T-cell (primary cell): Measurements from ENCODE around the gene AP3B2. TPM values are rescaled to one million over a fixed set of nuclear protein-coding genes. Genes with fewer than 3 reads are reported as not detected.

ENCODE experiments used
- ATAC-seq, 4 experiments: fragments of 200-7000 bp in 3 of 4; fragments of 150-1000 bp in 1 of 4; cut with Tn5 transposase; replicated peaks in 1 of 4; 1 replicate in 3 of 4; 2 replicates in 1 of 4; pipeline ENCODE4 v1.10.0; 2021; ENCODE audit warnings: moderate library complexity in 3 of 4, mild to moderate bottlenecking in 2 of 4, moderate number of reproducible peaks in 1 of 4
- CTCF ChIA-PET, 2 donors: fragments of 300-600 bp; sonication (Branson Sonifier 250); formaldehyde crosslinking; loops; one replicate each; lab custom pipeline; 2022; ENCODE audit warnings: antibody characterized with exemption in 2 of 2; lab: Charles Lee
- POLR2A ChIA-PET, 2 donors: fragments of 300-600 bp; sonication (Branson Sonifier 250); formaldehyde crosslinking; loops; one replicate each; lab custom pipeline; 2022; ENCODE audit warnings: antibody characterized with exemption in 2 of 2; lab: Charles Lee
- DNase-seq, 35 experiments: peaks; one replicate each; pipeline versions ENCODE4 v3.0.0 to v3.0.0-alpha.2; 2013 to 2023
- H3K27ac ChIP-seq: one replicate; pipeline ENCODE4 v1.5.1; 2013; ENCODE audit warnings: low read length
- H3K27me3 ChIP-seq, 2 experiments: replicated peaks in 1 of 2; 1 replicate in 1 of 2; 2 replicates in 1 of 2; pipeline versions ENCODE4 v1.6.1 to v1.7.0; 2013; ENCODE audit warnings: low read length in 1 of 2, mixed read lengths in 1 of 2; ENCODE audit not compliant: control insufficient read depth in 2 of 2, insufficient read depth in 2 of 2; ENCODE audit errors: extremely low read depth in 1 of 2
- H3K36me3 ChIP-seq, 2 donors: 1 replicate in 1 of 2; 2 replicates in 1 of 2; pipeline versions ENCODE4 v1.6.1 to v1.7.0; 2013; ENCODE audit warnings: low read length in 1 of 2; ENCODE audit not compliant: control insufficient read depth in 2 of 2, insufficient read depth in 1 of 2; ENCODE audit errors: extremely low read depth in 1 of 2
- H3K4me1 ChIP-seq, 2 experiments: 1 replicate in 1 of 2; 2 replicates in 1 of 2; pipeline versions ENCODE4 v1.6.1 to v1.7.0; 2013; ENCODE audit warnings: low read length in 2 of 2, mixed read lengths in 1 of 2; ENCODE audit not compliant: insufficient read depth in 2 of 2, control insufficient read depth in 1 of 2; ENCODE audit errors: extremely low read depth in 1 of 2
- H3K4me3 ChIP-seq, 2 donors: 1 replicate in 1 of 2; 2 replicates in 1 of 2; pipeline versions ENCODE4 v1.5.1 to v1.7.0; 2013; ENCODE audit warnings: mild to moderate bottlenecking in 2 of 2, low read length in 1 of 2, moderate library complexity in 1 of 2; ENCODE audit not compliant: control insufficient read depth in 1 of 2; ENCODE audit errors: extremely low read depth in 1 of 2
- H3K9me3 ChIP-seq: 2 replicates; pipeline ENCODE4 v1.7.0; 2013
- H3K27ac Mint-ChIP-seq, 2 donors: one replicate each; pipeline ENCODE4 v1.8.0; 2020 to 2021; ENCODE audit warnings: mild to moderate bottlenecking in 2 of 2, mixed read lengths in 2 of 2
- H3K27me3 Mint-ChIP-seq, 2 donors: one replicate each; pipeline ENCODE4 v1.8.0; 2021 to 2022; ENCODE audit warnings: mixed read lengths in 2 of 2
- H3K36me3 Mint-ChIP-seq: one replicate; pipeline ENCODE4 v1.8.0; 2021; ENCODE audit warnings: mixed read lengths
- H3K4me1 Mint-ChIP-seq, 3 donors: one replicate each; pipeline ENCODE4 v1.8.0; 2020 to 2022; ENCODE audit warnings: mixed read lengths in 3 of 3, mild to moderate bottlenecking in 1 of 3
- H3K4me3 Mint-ChIP-seq, 3 donors: one replicate each; pipeline ENCODE4 v1.8.0; 2020 to 2022; ENCODE audit warnings: mild to moderate bottlenecking in 3 of 3, mixed read lengths in 3 of 3, moderate library complexity in 3 of 3
- H3K9me3 Mint-ChIP-seq, 3 donors: one replicate each; pipeline ENCODE4 v1.8.0; 2020 to 2022; ENCODE audit warnings: mixed read lengths in 3 of 3
- WGBS: methylation state at CpG from one replicate; pipeline ENCODE4 v1.1.5; 2013; ENCODE audit warnings: missing lambda C conversion rate; ENCODE audit not compliant: insufficient coverage; 5-methylcytosine and 5-hydroxymethylcytosine counted together
- total RNA-seq, 35 experiments: library from RNA in 6 of 35; stranded (reverse) in 6 of 35; fragments of 120-200 nt in 1 of 35; gene quantifications; one replicate each; pipeline versions ENCODE4 v1.2.1 to v1.2.4 and lab custom pipeline; 2013 to 2026

AP3B2 gene
- total RNA-seq, 5 donors from 2014 or later (not counting 1 experiment from before 2014, with no cell fraction given): 0.23 to 5.8 (median 0.76) TPM

- Mint-ChIP-seq H3K27me3 (peaks cover 0 to 4% of the 10 kb centered on the region in 2 donors), H3K27ac (no peak overlapping the region), H3K36me3 (no peaks in the 10 kb centered on the region), H3K4me3 (no peak overlapping the region), H3K9me3 (no peaks in the 10 kb centered on the region), H3K4me1 (no peaks in the 10 kb centered on the region)
- H3K27me3 ChIP-seq: peaks cover 0 to 2% of the 10 kb centered on the region in 2 experiments
- POLR2A ChIA-PET: no interaction called here
- H3K4me1 ChIP-seq: no peaks in the 10 kb centered on the region
- DNase-seq: no peak
- no peaks in the 10 kb centered on the region for H3K9me3 ChIP-seq
- ATAC-seq: no peak
- WGBS: 84% methylated on average over 2 of the region's 4 CpGs
- CTCF ChIA-PET: no interaction called here
- no peaks in the 10 kb centered on the region for H3K36me3 ChIP-seq
- no peak overlapping the region for H3K27ac ChIP-seq
- H3K4me3 ChIP-seq: no peak overlapping the region
These were observed 84.5 kb downstream of the AP3B2 start for GRCh38 chr15:82625136-82625535.

GRCh38 chr15:82624438-82624837 is 85.2 kb downstream of the AP3B2 start:
- no peaks in the 10 kb centered on the region for H3K36me3 ChIP-seq
- H3K9me3 ChIP-seq: no peaks in the 10 kb centered on the region
- 100% methylated on average over 1 of the region's 3 CpGs for whole genome bisulfite sequencing
- DNase-seq (no peak), ATAC-seq (no peak)
- H3K4me1 ChIP-seq: no peaks in the 10 kb centered on the region
- H3K27me3 Mint-ChIP-seq: peaks cover 0 to 4% of the 10 kb centered on the region in 2 donors
- no peak overlapping the region for H3K27ac ChIP-seq
- no peaks in the 10 kb centered on the region for H3K9me3 Mint-ChIP-seq
- H3K27ac Mint-ChIP-seq: no peak overlapping the region
- no peaks in the 10 kb centered on the region for H3K36me3 Mint-ChIP-seq
- no peaks in the 10 kb centered on the region for H3K4me1 Mint-ChIP-seq
- POLR2A ChIA-PET: no interaction called here
- CTCF ChIA-PET: no interaction called here
- H3K4me3 Mint-ChIP-seq: no peak overlapping the region
- H3K4me3 ChIP-seq: no peak overlapping the region
- peaks cover 0 to 2% of the 10 kb centered on the region in 2 experiments for H3K27me3 ChIP-seq

- 33% methylated on average over 1 of the region's 2 CpGs for WGBS
- Mint-ChIP-seq H3K4me1 (no peaks in the 10 kb centered on the region), H3K27ac (no peak overlapping the region), H3K36me3 (no peaks in the 10 kb centered on the region), H3K9me3 (no peaks in the 10 kb centered on the region), H3K4me3 (no peak overlapping the region), H3K27me3 (peaks cover 0 to 4% of the 10 kb centered on the region in 2 donors)
- ChIA-PET POLR2A (no interaction called here), CTCF (no interaction called here)
- H3K27me3 ChIP-seq: peaks cover 0 to 2% of the 10 kb centered on the region in 2 experiments
- no peak overlapping the region for H3K27ac ChIP-seq
- ATAC-seq (no peak), DNase-seq (no peak)
- no peaks in the 10 kb centered on the region for H3K36me3 ChIP-seq
- H3K4me1 ChIP-seq: no peaks in the 10 kb centered on the region
- H3K4me3 ChIP-seq: no peak overlapping the region
- no peaks in the 10 kb centered on the region for H3K9me3 ChIP-seq
These were observed 85.7 kb downstream of the AP3B2 start for GRCh38 chr15:82624008-82624407.

GRCh38 chr15:82621970-82622369 is 87.7 kb downstream of the AP3B2 start:
- no peaks in the 10 kb centered on the region for H3K9me3 Mint-ChIP-seq
- Histone ChIP-seq H3K27me3 (peaks cover 0 to 3% of the 10 kb centered on the region in 2 experiments), H3K4me3 (no peak overlapping the region), H3K4me1 (no peaks in the 10 kb centered on the region), H3K9me3 (no peaks in the 10 kb centered on the region), H3K27ac (no peak overlapping the region), H3K36me3 (no peaks in the 10 kb centered on the region)
- POLR2A ChIA-PET: interaction anchor here (0.6 to 0.7 kb wide), 2 partner anchors 12 to 512 kb away, joined by 4 to 6 read pairs; no protein-coding TSS in a partner anchor
- no CpG with 5 or more reads among the region's 1 CpG for WGBS
- H3K27ac Mint-ChIP-seq: no peak overlapping the region
- H3K27me3 Mint-ChIP-seq: peaks cover 0 to 7% of the 10 kb centered on the region in 2 donors
- no peaks in the 10 kb centered on the region for H3K36me3 Mint-ChIP-seq
- CTCF ChIA-PET: interaction anchor here in 1 of 2 donors (0.6 kb wide), 1 partner anchor 49 kb away, joined by 3 read pairs; no protein-coding TSS in a partner anchor
- no peak overlapping the region for H3K4me3 Mint-ChIP-seq
- H3K4me1 Mint-ChIP-seq: no peaks in the 10 kb centered on the region
- ATAC-seq (no peak), DNase-seq (no peak)

- 73% methylated on average over 10 of the region's 12 CpGs for WGBS
- H3K9me3 ChIP-seq: no peaks in the 10 kb centered on the region
- ATAC-seq: no peak
- Mint-ChIP-seq H3K4me1 (no peaks in the 10 kb centered on the region), H3K4me3 (no peak overlapping the region), H3K27ac (no peak overlapping the region), H3K36me3 (no peaks in the 10 kb centered on the region), H3K9me3 (no peaks in the 10 kb centered on the region), H3K27me3 (peaks cover 7 to 12% of the 10 kb centered on the region in 2 donors)
- no peaks in the 10 kb centered on the region for H3K36me3 ChIP-seq
- CTCF ChIA-PET: no interaction called here
- H3K27ac ChIP-seq: no peak overlapping the region
- no peak for DNase-seq
- POLR2A ChIA-PET: no interaction called here
- H3K27me3 ChIP-seq: peaks cover 2 to 5% of the 10 kb centered on the region in 2 experiments
- no peaks in the 10 kb centered on the region for H3K4me1 ChIP-seq
- H3K4me3 ChIP-seq: no peak overlapping the region
These were observed 95.9 kb downstream of the AP3B2 start for GRCh38 chr15:82613747-82614146.

GRCh38 chr15:82611348-82611747 is 98.3 kb downstream of the AP3B2 start:
- Histone ChIP-seq H3K27me3 (peaks cover 0 to 6% of the 10 kb centered on the region in 2 experiments), H3K9me3 (no peaks in the 10 kb centered on the region), H3K4me1 (no peaks in the 10 kb centered on the region), H3K4me3 (no peak overlapping the region), H3K36me3 (no peaks in the 10 kb centered on the region), H3K27ac (no peak overlapping the region)
- ChIA-PET POLR2A (no interaction called here), CTCF (no interaction called here)
- no peak overlapping the region for H3K27ac Mint-ChIP-seq
- ATAC-seq (no peak), DNase-seq (no peak)
- H3K4me3 Mint-ChIP-seq: no peak overlapping the region
- no peaks in the 10 kb centered on the region for H3K36me3 Mint-ChIP-seq
- H3K4me1 Mint-ChIP-seq: no peaks in the 10 kb centered on the region
- H3K9me3 Mint-ChIP-seq: no peaks in the 10 kb centered on the region
- no CpG with 5 or more reads among the region's 4 CpGs for WGBS
- peaks cover 7 to 9% of the 10 kb centered on the region in 2 donors for H3K27me3 Mint-ChIP-seq
